Right lobe of liver (tissue), 6 donors: ENCODE measurements around the gene DDX1. TPM values are rescaled to one million over a fixed set of nuclear protein-coding genes. Genes with fewer than 3 reads are reported as not detected.

Experiments
- ATAC-seq, 4 donors: fragments of 200-7000 bp; cut with Tn5 transposase; one replicate each; pipeline ENCODE4 v1.9.1; 2020; ENCODE audit warnings: mild to moderate bottlenecking in 4 of 4, moderate library complexity in 4 of 4
- DNase-seq, 3 donors: peaks; one replicate each; pipeline ENCODE4 v3.0.0-alpha.2; 2020
- H3K27ac ChIP-seq, 3 donors: fragments of 200-600 bp; one replicate each; pipeline ENCODE4 v1.8.0; 2022
- H3K27me3 ChIP-seq, 2 donors: fragments of 200-600 bp; one replicate each; pipeline ENCODE4 v1.8.0; 2022
- H3K36me3 ChIP-seq, 4 donors: fragments of 200-600 bp; sonication (generic) in 1 of 4; one replicate each; pipeline versions ENCODE4 v1.5.1 to v1.8.0; 2017 to 2022; ENCODE audit warnings: control low read depth in 1 of 4
- H3K4me1 ChIP-seq, 4 donors: fragments of 200-600 bp; sonication (generic) in 1 of 4; one replicate each; pipeline versions ENCODE4 v1.5.1 to v1.8.0; 2017 to 2022; ENCODE audit warnings: control low read depth in 1 of 4
- H3K4me3 ChIP-seq, 3 donors: fragments of 200-600 bp; one replicate each; pipeline ENCODE4 v1.8.0; 2022
- H3K9me3 ChIP-seq, 4 donors: fragments of 200-600 bp; sonication (generic) in 1 of 4; one replicate each; pipeline versions ENCODE4 v1.5.1 to v1.8.0; 2017 to 2022; ENCODE audit warnings: control low read depth in 1 of 4
- POLR2A ChIP-seq: fragments of 450-650 bp; IDR thresholded peaks from one replicate; pipeline ENCODE4 v1.6.1; 2017; ENCODE audit warnings: antibody characterized with exemption, mild to moderate bottlenecking
- WGBS: methylation state at CpG from one replicate; pipeline ENCODE4 v1.1.6; 2018; ENCODE audit warnings: low coverage, low lambda C conversion rate; ENCODE audit not compliant: insufficient coverage; ENCODE audit errors: missing lambda C conversion rate; 5-methylcytosine and 5-hydroxymethylcytosine counted together
- intact Hi-C, 2 donors: fragments of 100-400 bp; cut with DNase I; formaldehyde crosslinking; loops; one replicate each; pipeline versions ENCODE4 v1.11.2 to v1.14.1; 2022
- total RNA-seq, 6 experiments: library from RNA; depleted of rRNA in 2 of 6; stranded (reverse); fragments of >200 nt in 2 of 6; fragmentation: NEBNext Ultra II Directional in 3 of 6; extraction: Animal tissue kit (Norgen Biotek cat#: 25700) in 3 of 6; gene quantifications; one replicate each; pipeline versions ENCODE4 v1.1.0 to v1.2.4, GENCODE V29; 2016 to 2023
- TF ChIP-seq, protein P1 (sequence below), 4 donors: fragments of 200-600 bp in 3 of 4; fragments of 450-650 bp in 1 of 4; IDR thresholded peaks; one replicate each; pipeline versions ENCODE4 v1.5.1 to v1.8.0; 2016 to 2022; ENCODE audit warnings: antibody characterized with exemption in 4 of 4, mild to moderate bottlenecking in 2 of 4
- donor health status: DM: no; HTN: yes; CAD: no.
- donor health status: DM: no; HTN: no; CAD: no.
- donor health status: DM: no; HTN: no; CAD: no.
- donor health status: DM: no; HTN: yes; CAD: no.
- donor health status: DM: no; HTN: yes; CAD: no.

Gene DDX1
- total RNA-seq, 6 experiments from 2014 or later, result 29.7 to 43.5 (median 37.6) TPM

DNA sequence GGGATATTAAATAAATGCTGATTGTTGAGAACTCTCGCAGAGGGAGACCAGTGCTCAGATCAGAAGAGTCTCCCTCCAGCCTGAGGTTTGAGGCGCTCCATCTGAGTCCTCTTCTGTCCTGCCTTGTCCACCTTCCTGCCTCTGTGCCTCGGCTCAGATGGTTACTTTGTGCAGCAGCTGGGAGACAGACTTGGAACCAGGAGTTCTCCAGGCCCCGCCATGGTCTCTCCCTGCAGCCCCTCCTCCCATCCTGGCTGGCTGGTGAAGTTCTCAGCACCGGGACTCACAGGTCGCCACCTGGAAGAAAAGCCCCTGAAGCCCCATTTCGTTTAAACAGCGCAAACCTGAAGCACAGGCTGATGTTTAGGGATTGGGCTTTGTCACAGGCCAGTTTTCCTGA, 60.6 kb downstream of the DDX1 start:
- intact Hi-C loops, result no loop called here
- Histone ChIP-seq H3K36me3 (no peaks in the 10 kb centered on the region), H3K27me3 (no peaks in the 10 kb centered on the region), H3K9me3 (no peaks in the 10 kb centered on the region), H3K4me3 (no peak overlapping the region), H3K4me1 (no peaks in the 10 kb centered on the region), H3K27ac (no peak overlapping the region)
- no peak for TF ChIP-seq POLR2A
- 75% methylated on average over 7 of the region's 8 CpGs for WGBS
- ATAC-seq (no peak), DNase-seq (no peak)

DNA sequence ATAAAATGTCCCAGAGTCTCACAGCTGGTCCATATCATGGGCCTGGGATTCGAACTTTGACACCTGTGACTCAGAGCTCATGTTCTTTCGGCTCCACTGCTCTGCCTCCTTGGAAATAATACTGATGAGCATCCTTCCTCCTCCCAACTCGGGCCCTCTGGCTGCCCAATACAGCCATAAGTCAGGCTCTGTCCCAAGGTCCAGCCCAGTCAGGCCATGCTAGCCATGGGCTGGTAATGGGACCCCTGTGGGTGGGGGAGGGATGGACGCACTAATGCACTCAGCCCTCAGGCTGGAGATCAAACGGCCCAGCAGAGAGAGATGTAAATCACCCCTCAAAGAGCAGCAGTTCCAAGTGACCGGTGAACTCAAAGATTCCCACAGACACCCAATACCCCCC, 61.1 kb downstream of the DDX1 start:
- Histone ChIP-seq H3K4me3 (no peak overlapping the region), H3K4me1 (no peaks in the 10 kb centered on the region), H3K36me3 (no peaks in the 10 kb centered on the region), H3K9me3 (no peaks in the 10 kb centered on the region), H3K27ac (no peak overlapping the region), H3K27me3 (no peaks in the 10 kb centered on the region)
- ATAC-seq (no peak), DNase-seq (no peak)
- intact Hi-C loops, result no loop called here
- TF ChIP-seq, protein P1, sequence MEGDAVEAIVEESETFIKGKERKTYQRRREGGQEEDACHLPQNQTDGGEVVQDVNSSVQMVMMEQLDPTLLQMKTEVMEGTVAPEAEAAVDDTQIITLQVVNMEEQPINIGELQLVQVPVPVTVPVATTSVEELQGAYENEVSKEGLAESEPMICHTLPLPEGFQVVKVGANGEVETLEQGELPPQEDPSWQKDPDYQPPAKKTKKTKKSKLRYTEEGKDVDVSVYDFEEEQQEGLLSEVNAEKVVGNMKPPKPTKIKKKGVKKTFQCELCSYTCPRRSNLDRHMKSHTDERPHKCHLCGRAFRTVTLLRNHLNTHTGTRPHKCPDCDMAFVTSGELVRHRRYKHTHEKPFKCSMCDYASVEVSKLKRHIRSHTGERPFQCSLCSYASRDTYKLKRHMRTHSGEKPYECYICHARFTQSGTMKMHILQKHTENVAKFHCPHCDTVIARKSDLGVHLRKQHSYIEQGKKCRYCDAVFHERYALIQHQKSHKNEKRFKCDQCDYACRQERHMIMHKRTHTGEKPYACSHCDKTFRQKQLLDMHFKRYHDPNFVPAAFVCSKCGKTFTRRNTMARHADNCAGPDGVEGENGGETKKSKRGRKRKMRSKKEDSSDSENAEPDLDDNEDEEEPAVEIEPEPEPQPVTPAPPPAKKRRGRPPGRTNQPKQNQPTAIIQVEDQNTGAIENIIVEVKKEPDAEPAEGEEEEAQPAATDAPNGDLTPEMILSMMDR (IDR thresholded peaks at IDR 0.05), result no peak
- TF ChIP-seq POLR2A, result no peak
- 63% methylated on average over 4 of the region's 6 CpGs for WGBS

DNA sequence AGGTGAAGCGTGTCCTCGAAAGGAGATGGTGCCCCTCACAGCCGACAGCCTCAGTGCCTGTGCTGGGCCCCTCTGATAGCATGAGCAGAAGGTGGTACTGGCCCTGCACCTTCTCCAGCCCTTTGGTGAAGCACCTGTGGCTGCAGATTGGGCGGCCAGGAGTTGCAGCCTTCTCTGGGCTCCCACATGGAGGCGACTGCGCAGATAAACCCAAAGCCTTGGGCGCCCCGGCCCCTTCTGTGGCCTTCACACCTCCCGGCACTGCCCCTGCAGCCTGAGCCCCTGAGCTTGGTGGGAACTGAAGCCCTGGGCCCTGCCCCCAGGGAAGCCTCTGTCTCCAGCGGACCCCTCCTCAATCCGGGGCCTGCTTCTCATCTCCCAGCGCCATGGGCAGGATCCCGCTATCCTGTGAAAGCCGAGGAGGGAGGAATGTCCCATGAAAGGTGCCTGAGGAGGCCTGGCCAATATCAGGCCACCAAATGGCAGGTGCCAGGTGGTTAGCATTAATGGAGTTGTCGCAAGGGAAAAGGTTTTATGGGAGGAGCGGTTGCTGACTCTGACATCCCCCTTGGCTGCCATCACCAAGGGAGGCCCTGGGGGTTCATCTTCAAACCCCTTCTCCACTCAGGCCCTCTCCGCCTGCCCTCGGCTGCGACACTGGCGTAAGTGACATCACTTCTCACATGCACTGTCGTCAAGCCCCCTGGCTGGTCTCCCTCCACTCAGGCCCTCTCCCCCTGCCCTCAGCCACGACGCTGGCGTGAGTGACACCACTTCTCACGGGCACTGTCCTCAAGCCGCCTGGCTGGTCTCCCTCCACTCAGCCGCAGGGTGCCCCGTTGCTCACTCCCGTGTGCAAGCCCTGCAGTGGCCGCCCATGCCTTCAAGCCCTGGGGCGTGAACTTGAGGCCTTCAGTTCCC, 62.4 kb downstream of the DDX1 start:
- intact Hi-C loops, result no loop called here

DNA sequence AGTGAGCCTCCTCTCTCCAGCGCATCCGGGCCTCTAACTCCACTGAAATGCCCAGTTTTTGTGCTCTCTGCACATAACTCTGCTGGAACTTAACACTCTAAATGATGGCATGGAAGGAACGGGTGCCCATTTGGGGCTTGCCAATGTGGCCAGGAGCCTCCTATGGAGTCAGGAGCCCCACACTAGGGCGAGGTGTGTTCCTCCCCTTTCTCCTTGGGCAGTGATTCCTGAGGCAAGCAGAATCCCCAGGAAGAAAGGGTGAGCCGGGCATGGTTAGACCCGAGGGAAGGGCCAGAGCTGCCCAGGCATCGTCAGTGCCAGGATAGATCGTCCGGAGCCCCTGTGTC, 63.0 kb downstream of the DDX1 start:
- ATAC-seq (no peak), DNase-seq (no peak)
- no CpG with 5 or more reads among the region's 9 CpGs for WGBS
- Histone ChIP-seq H3K4me1 (no peaks in the 10 kb centered on the region), H3K9me3 (no peaks in the 10 kb centered on the region), H3K27ac (no peak overlapping the region), H3K27me3 (no peaks in the 10 kb centered on the region), H3K36me3 (no peaks in the 10 kb centered on the region), H3K4me3 (no peak overlapping the region)
- TF ChIP-seq, protein P1 (IDR thresholded peaks at IDR 0.05), result no peak
- no peak for TF ChIP-seq POLR2A
- intact Hi-C loops, result no loop called here

More for the DNA sequence above, 62.4 kb downstream of the DDX1 start:
- TF ChIP-seq POLR2A, result no peak
- TF ChIP-seq, protein P1 (IDR thresholded peaks at IDR 0.05), result no peak
- ATAC-seq (no peak), DNase-seq (no peak)
- Histone ChIP-seq H3K27ac (no peak overlapping the region), H3K4me3 (no peak overlapping the region), H3K9me3 (no peaks in the 10 kb centered on the region), H3K36me3 (no peaks in the 10 kb centered on the region), H3K4me1 (no peaks in the 10 kb centered on the region), H3K27me3 (no peaks in the 10 kb centered on the region)
- WGBS, result 100% methylated on average over 1 of the region's 31 CpGs

DNA sequence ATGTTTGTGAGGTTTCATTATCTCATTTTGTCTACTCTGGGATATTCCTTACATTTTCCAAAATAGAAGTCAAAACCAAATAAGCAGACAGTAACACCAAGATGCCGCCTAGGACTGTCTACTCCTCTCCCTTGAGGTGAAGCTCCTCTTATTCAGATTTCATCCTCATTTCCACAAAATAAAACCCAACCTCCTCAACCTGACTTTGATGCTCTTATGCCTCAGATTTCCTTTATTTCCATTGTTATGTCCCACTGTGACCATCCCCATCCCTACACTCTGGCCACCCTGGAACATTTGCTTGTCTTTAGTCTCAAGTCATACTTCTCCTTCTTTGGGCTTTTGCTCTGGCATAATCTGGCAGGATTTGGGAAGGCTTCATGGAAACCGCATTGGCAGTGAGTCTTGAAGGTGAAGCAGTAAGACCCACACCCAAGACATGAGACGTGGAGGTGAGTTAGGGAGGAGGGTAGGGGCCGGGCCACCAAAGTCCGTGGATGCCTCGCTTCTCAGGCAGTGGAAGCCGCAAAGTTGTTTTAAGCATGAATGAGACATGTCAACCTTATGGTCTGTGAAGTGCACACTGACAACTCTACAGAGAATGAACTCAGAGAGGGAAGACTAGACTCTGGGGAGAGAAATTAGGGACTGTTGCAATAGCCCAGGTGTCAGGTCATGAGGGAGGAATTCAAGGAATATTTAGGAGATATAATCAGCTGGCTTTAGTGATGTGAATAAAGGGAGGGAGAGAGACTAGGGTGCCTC, 63.6 kb downstream of the DDX1 start:
- H3K36me3 ChIP-seq, result no peaks in the 10 kb centered on the region
- intact Hi-C loops, result no loop called here
- no peaks in the 10 kb centered on the region for H3K4me1 ChIP-seq
- H3K4me3 ChIP-seq, result no peak overlapping the region
- H3K9me3 ChIP-seq, result no peaks in the 10 kb centered on the region
- TF ChIP-seq, protein P1 (IDR thresholded peaks at IDR 0.05), result no peak
- no peak for TF ChIP-seq POLR2A
- 92% methylated on average over 7 of the region's 7 CpGs for WGBS
- DNase-seq (no peak), ATAC-seq (no peak)
- H3K27me3 ChIP-seq, result no peaks in the 10 kb centered on the region
- H3K27ac ChIP-seq, result no peak overlapping the region
